HL-60 (cell line): Measurements from ENCODE around the gene HS6ST3.

Source experiments
- DNase-seq, 2 experiments: peaks; one replicate each; pipeline ENCODE4 v3.0.0-alpha.2; 2010 to 2020; ENCODE audit warnings: low read depth in 1 of 2, low spot score in 1 of 2
- H3K27ac ChIP-seq: fragments of 250-450 bp; sonication (Bioruptor Pico); replicated peaks from 2 replicates; pipeline ENCODE4 v1.5.1; 2020; ENCODE audit warnings: mild to moderate bottlenecking, moderate library complexity
- H3K27me3 ChIP-seq: fragments of 250-450 bp; sonication (Bioruptor Pico); 2 replicates; pipeline ENCODE4 v1.5.1; 2021; ENCODE audit warnings: mild to moderate bottlenecking, moderate library complexity; ENCODE audit not compliant: insufficient read depth, poor library complexity, severe bottlenecking
- H3K4me3 ChIP-seq: replicated peaks from 2 replicates; pipeline ENCODE4 v1.5.1; 2011; ENCODE audit warnings: mild to moderate bottlenecking, control low read depth, low read length; ENCODE audit not compliant: insufficient read depth
- CTCF ChIP-seq: IDR thresholded peaks from one replicate; pipeline ENCODE4 v1.5.1; 2011; ENCODE audit warnings: low read length, control low read depth, inconsistent platforms; ENCODE audit not compliant: insufficient read depth
- GABPA ChIP-seq: IDR thresholded peaks from 2 replicates; pipeline ENCODE4 v1.6.1; 2012; ENCODE audit warnings: low read depth
- POLR2AphosphoS5 ChIP-seq: IDR thresholded peaks from 2 replicates; pipeline ENCODE4 v1.6.1; 2012; ENCODE audit warnings: low read depth
- REST ChIP-seq: IDR thresholded peaks from 2 replicates; pipeline ENCODE4 v1.6.1; 2012; ENCODE audit warnings: low read depth; ENCODE audit not compliant: insufficient replicate concordance
- SPI1 ChIP-seq: IDR thresholded peaks from 2 replicates; pipeline ENCODE4 v1.6.1; 2012; ENCODE audit warnings: low read depth, mild to moderate bottlenecking, borderline replicate concordance

Gene HS6ST3

GRCh38 chr13:96816874-96817273 is 727.0 kb downstream of the HS6ST3 start:
- no peak overlapping the region for H3K4me3 ChIP-seq
- H3K27me3 ChIP-seq, result no peaks in the 10 kb centered on the region
- DNase-seq, result no peak
- TF ChIP-seq GABPA (no peak), REST (no peak), POLR2AphosphoS5 (no peak), CTCF (no peak), SPI1 (no peak)
- H3K27ac ChIP-seq, result no peak overlapping the region

GRCh38 chr13:96817336-96817941 is 727.5 kb downstream of the HS6ST3 start:
- Histone ChIP-seq H3K27ac (no peak overlapping the region), H3K27me3 (no peaks in the 10 kb centered on the region), H3K4me3 (no peak overlapping the region)
- DNase-seq, result no peak
- TF ChIP-seq POLR2AphosphoS5 (no peak), REST (no peak), CTCF (no peak), SPI1 (no peak), GABPA (no peak)

GRCh38 chr13:96819375-96819774 is 729.5 kb downstream of the HS6ST3 start:
- TF ChIP-seq CTCF (no peak), POLR2AphosphoS5 (no peak)
- DNase-seq, result no peak

GRCh38 chr13:96821381-96821780 is 731.5 kb downstream of the HS6ST3 start:
- H3K27ac ChIP-seq, result no peak overlapping the region
- no peak for TF ChIP-seq GABPA
- TF ChIP-seq CTCF, result no peak
- no peak for TF ChIP-seq POLR2AphosphoS5
- TF ChIP-seq SPI1, result no peak
- no peak for TF ChIP-seq REST
- H3K4me3 ChIP-seq, result no peak overlapping the region
- no peak for DNase-seq
- no peaks in the 10 kb centered on the region for H3K27me3 ChIP-seq

More at GRCh38 chr13:96819375-96819774, 729.5 kb downstream of the HS6ST3 start:
- H3K27me3 ChIP-seq, result no peaks in the 10 kb centered on the region
- H3K4me3 ChIP-seq, result no peak overlapping the region
- no peak overlapping the region for H3K27ac ChIP-seq
